NCI-H146 treated with DMSO at 0.1 percent for 48 hours (cell line): ENCODE results near the gene NMBR.
"Not testable (repeated sequence)": the region's sequence is repeated elsewhere in the genome, so short reads cannot be mapped to it uniquely, and the experiment has no call there.

Experiments
- DNase-seq: peaks from one replicate; lab custom pipeline; 2025; ENCODE audit not compliant: unreplicated experiment; lab: John Stamatoyannopoulos, UW

The NMBR gene

GRCh38 chr6:142146828-142147662 lies at the start of gene NMBR, which contains the start of gene VTA1:
Gene NMBR, minus strand, starts transcription at chr6:142147122. Its CDS starts 58,464 bp downstream, at chr6:142088658.
Gene VTA1, plus strand, starts transcription at chr6:142147263. Its CDS starts 25 bp downstream, at chr6:142147288.
- peak; percentile 99 for DNase-seq

DNA sequence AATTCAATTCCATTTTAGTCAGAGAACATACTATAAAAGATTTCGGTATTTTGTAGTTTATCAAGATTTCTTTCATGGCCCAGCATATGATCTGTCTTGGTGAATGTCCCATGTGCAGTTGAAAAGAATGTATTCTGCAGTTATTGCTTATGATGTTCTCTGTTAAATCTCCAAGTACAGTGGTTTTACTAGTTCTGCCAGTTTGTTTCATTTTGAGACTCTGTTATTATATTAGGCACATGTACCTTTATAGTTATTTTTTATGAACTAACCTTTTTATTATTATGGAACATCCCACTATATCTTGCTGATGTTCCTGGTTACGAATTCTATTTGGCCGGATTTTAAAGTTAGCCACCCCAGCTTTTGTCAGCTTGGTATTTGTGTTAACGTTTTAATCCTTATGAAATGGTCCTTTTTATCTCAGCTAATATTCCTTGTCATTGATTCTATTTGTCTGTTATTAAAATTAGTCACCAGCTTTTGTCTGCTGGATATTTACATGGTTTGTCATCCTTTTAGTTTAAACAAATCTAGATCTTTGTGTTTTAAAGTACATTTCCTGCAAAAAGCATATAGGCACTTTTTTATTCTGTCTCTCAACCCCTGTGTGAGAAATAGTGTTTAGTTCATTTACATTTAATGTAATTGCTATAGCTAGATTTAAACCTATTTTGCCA lies 49.1 kb upstream of the NMBR start:
- DNase-seq: no peak

GRCh38 chr6:142193621-142194020 lies 46.7 kb upstream of the NMBR start:
- DNase-seq: no peak

DNA sequence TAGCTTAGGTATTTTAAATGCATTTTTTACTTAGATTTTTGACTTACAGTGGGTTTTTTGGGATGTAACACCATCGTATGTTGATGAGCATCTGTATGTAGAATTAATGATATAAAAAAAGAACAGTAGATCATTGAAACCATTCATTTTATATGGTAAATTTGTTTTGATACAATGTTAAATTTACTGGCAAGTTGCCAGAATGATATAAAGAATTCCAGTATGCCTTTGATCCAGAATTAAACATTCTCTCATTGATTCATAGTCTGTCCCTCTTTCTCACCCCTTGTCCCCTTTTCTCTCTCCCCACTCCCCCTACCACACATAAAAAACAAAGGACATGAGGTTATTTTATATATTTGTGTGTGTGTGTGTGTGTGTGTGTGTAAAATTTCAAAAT lies 45.4 kb upstream of the NMBR start:
- no peak for DNase-seq

- no peak for DNase-seq
These were observed 42.1 kb upstream of the NMBR start for GRCh38 chr6:142189057-142189456.

DNA sequence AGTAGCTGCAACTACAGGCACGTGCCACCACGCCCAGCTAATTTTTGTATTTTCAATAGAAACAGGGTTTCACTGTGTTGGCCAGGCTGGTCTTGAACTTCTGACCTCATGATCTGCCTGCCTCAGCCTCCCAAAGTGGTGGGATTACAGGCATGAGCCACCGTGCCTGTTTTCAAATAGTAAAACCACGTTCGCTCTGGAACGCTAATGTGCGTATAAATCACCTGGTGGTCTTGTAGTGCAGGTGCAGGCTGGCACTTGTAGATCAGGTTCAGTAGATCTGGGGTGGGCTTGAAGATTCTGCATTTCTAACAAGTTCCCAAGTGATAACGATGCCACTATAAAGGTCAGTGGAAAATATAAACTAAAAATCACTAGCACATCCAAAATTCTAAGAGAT lies 41.4 kb upstream of the NMBR start:
- not testable (repeated sequence) for DNase-seq

DNA sequence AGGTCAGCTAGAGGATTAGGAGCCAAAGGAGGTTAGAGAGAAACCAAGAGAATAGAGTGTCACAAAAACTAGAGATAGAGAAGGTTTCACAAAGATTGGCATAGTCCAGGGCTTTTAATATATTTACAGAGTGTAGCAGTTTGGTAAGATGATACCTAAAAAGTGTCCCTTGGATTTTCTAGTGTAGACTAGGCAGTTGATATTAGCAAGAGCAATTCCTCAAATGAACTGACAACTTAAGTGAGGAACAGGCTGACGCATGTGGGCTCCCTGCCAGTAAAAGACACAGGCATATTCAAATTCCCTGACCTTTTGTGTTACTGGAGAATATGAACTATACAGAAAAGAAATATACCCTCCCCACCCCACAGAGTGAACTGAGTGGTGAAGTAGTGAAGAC lies 40.3 kb upstream of the NMBR start:
- DNase-seq: peak; percentile 56

GRCh38 chr6:142185641-142186040 lies 38.7 kb upstream of the NMBR start:
- no peak for DNase-seq

GRCh38 chr6:142184307-142184706 lies 37.4 kb upstream of the NMBR start:
- no peak for DNase-seq

DNA sequence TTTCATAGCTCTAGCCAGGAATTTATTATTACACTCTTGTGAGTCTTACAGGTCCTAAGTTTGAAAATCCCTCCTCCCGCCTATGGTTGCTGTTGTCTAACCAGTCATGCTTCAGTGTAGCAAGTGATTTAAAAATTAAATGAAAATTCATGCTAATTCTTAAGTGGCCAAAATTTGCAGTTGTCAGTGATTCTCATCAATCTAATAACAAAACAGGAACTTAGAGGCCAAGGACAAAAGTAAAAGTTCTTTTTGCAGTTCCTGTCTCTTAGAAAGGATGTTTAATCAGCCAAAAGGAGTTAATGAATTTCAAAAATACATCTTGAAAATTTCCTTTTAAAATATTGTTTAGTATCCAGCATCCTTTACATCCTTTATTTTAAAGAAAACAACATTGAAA lies 36.4 kb upstream of the NMBR start:
- no peak for DNase-seq

DNA sequence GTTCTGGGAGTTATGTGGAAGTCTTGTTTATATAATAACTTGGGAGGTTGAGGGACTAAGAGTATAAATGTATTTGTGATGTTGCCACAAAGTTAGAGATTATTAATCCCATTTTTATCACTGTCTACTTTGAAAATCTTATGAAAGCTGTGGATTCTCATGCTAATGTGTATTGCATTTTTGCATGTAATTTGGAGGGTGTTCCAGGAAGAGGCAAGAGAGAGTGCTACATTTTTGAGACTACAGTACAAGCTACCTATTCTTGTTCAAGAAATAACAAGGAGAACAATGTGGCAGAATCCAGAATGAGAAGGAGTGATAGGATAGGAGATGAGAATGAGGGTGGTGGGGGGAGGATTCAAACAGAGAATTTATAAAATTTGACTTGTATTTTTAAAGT lies 35.1 kb upstream of the NMBR start:
- DNase-seq: no peak

DNA sequence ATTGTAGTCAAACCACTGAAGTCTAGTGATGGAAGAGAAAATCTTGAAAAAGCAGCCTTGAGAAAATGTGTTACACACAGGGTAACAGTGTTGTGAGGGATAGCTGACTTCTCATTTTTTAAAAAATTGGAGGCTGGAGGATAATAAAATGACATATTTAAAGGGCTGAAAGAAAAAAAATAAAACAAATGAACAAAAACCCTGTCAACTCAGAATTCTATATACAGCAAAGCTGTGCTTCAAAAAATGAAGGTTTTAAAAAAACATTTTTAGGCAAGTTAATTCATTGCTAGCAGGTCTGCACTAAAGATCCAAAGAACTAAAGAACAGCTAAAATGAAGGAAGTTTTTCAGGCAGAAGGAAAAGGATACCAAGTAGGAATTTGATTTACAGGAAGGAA lies 31.2 kb upstream of the NMBR start:
- no peak for DNase-seq

- DNase-seq: no peak
These were observed 27.8 kb upstream of the NMBR start for GRCh38 chr6:142174703-142175102.

DNA sequence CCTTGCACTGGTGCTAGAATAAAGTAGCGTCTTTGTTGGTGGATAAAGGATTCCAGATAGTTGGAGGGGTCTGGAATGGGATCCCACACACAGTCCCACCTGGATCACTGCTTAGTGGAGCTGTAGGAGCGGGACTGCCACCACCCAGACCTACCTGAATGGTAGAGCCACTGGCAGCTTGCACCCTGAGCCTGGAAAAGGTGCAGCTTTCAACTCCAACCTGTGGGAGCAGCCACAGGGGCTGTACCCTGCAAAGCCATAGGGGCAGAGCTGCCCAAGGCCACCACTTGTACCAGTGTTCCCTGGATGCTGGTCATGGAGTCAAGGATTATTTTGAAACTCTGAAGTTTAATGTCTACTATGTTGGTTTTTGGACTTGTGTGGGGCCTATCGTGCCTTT lies 27.1 kb upstream of the NMBR start:
- no peak for DNase-seq

- DNase-seq: no peak
These were observed 25.8 kb upstream of the NMBR start for GRCh38 chr6:142172758-142173157.

- DNase-seq: no peak
These were observed 24.4 kb upstream of the NMBR start for GRCh38 chr6:142171351-142171750.

DNA sequence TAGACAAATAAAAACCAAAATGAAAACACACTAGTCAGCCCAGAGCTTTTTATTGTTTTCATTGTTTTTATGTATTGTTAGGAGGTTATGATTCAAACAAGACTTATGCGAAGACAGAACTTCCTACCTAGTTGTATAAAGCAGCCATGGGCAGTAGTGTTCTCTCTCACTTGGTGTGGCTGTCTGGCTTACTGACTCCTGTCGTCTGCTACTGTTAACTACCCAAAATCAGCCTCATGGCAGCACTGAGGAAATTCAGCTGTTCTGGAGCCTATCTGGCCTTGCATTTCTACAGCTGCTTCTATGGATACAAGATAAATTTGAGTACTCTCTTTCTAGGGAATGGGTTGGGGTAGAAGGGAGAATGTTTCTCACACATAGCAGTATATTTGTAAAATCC lies 20.6 kb upstream of the NMBR start:
- no peak for DNase-seq

DNA sequence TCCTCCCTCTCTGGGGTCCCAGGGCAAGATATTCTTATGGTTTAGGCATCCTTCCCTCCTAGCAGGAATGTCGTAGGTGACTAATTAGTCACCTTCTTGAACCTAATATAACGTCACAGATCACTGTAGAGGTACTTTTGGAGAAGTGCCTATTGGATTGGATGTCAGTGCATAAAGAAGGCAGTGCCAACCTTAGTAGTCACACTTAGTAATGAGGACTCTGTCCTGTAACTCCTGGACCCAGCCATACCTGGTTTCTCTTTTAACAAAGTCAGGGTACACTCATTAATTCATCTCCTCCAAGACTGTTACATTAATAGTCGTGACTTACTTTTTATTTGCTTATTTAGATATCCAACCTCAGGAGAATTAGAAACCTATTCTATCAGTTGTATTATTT lies 20.1 kb upstream of the NMBR start:
- no peak for DNase-seq

DNA sequence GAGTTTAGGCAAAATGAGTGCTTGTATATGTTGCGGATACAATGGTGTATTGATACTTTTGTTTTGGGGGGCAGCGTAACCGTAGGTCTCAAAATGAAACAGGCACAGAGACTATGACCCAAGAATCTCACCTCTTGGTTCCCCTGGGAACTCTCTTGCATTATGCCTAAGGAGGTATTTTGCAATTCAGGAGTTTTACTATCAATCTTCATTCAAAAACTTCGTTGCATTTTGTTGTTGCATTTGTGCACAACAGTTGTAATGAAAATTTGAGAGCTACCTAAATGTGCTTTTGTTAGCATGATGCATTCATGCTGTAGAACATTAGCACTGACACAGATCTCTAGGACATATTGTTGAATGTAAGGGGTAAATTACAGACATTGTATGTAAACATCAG lies 18.3 kb upstream of the NMBR start:
- no peak for DNase-seq

GRCh38 chr6:142162780-142163179 lies 15.9 kb upstream of the NMBR start:
- DNase-seq: peak; percentile 47

- not testable (repeated sequence) for DNase-seq
These were observed 9.8 kb upstream of the NMBR start for GRCh38 chr6:142156758-142157068.

DNA sequence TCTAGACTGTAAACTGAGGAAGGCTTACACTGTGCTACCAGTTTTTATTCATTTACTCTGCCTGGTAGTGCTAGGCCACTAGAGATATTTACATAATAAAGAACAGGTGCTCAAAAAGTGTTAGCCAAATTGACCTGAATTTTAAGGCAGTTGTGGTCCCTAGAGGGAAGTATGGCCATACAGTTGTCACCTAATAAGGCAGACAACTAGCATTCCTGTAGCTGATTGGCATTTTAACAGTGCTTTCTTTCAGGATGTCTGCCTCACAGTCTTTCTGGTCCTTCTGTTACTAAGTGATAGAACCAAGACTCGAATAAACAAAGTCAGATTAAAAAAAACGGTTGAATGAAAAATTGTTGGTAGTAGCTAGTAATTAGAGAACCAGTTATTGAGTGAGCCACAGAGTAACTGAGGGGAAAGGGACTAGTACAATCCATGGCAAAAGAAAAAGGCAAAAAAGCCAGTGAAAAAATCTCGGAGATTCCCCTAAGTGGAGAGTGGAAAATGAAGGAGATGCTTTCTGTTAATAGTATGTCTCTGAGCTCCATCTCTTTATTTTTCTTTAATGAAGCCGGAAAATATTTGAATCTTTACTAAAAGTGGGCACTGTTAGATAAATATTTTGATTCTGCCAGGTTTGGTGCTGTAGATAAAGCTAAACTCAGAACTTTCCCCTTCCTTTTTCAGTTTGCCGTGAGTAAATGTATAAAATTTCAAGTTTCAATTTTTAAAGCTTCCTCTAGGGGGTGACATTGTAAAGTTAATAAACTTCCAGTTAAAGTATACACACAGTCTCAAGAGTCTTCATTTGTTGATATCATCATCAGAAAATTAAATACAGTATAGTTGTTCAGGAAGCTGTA lies 9.2 kb upstream of the NMBR start:
- DNase-seq: no peak
